ENCODE data around the gene OSBPL10. TPM values are rescaled to one million over a fixed set of nuclear protein-coding genes. Genes with fewer than 3 reads are reported as not detected.

Gene OSBPL10
- total RNA-seq, 1 experiment from 2014 or later, result 48.0 TPM

DNA sequence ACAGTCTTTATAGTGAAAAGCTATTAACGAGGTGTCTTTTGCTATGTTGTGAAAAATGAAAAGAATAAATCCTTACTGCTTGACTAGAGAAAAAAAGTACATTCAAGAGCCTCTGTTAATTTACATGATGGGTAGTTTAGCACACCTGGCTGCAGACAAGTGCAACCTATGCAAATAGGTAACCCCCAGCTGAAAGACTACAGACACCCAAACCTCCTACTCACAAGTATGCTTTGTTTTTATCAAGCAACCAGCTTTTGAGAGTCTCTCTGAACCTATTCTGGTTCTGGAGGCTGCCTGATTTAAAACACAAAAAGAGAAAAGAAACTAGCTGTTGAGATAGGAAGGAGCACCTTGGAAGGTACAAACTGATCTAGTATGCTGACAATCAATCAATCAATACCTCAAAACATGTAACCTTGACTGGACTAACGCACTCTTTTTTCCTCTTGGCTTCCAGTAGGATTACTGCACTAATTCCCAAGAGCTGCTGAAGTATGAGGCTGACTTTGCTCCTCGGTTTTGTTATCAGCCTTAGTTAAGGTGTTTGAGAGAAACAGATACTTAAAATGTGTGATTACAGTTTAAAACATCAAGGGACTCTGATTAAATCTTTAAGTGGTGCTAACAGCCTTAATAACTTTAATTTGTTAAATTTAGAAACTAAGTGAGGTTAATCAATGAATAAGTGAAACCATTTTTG is 63.6 kb downstream of the OSBPL10 start:
- DNase-seq, result no peak
- H3K9me2 ChIP-seq (replicated peaks; ENCODE audit: low read length), result no peaks in the 10 kb centered on the region
- 0 out of 2 replicates have a peak, but pooled peaks cover 6% of the 10 kb centered on the region for H4K20me1 ChIP-seq (ENCODE audit: low read length)
- no peak overlapping the region for H2AFZ ChIP-seq (ENCODE audit: low read length)
- H3K27ac ChIP-seq (ENCODE audit: low read length), result no peak overlapping the region
- no peaks in the 10 kb centered on the region for H3K9me3 ChIP-seq (ENCODE audit: low read length)
- BruUV-seq (replicated peaks), result no TSS peak
- H3K4me2 ChIP-seq (ENCODE audit: low read length), result no peak overlapping the region
- TF ChIP-seq, protein P1, sequence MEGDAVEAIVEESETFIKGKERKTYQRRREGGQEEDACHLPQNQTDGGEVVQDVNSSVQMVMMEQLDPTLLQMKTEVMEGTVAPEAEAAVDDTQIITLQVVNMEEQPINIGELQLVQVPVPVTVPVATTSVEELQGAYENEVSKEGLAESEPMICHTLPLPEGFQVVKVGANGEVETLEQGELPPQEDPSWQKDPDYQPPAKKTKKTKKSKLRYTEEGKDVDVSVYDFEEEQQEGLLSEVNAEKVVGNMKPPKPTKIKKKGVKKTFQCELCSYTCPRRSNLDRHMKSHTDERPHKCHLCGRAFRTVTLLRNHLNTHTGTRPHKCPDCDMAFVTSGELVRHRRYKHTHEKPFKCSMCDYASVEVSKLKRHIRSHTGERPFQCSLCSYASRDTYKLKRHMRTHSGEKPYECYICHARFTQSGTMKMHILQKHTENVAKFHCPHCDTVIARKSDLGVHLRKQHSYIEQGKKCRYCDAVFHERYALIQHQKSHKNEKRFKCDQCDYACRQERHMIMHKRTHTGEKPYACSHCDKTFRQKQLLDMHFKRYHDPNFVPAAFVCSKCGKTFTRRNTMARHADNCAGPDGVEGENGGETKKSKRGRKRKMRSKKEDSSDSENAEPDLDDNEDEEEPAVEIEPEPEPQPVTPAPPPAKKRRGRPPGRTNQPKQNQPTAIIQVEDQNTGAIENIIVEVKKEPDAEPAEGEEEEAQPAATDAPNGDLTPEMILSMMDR (conservative IDR thresholded peaks at IDR 0.05; ENCODE audit: low read depth, low read length), result no peak
- TF ChIP-seq EZH2 (IDR thresholded peaks at IDR 0.05; ENCODE audit: low read length, unreplicated experiment) (no peak), EZH2phosphoT487 (IDR thresholded peaks at IDR 0.05; ENCODE audit: borderline replicate concordance, low read length) (no peak)
- intact Hi-C loops (cut with micrococcal nuclease), result loop anchor here (2.0 kb wide), 1 partner anchor 63 kb away; the partner anchor contains the start of genes OSBPL10 and ZNF860
- H3K27me3 ChIP-seq (ENCODE audit: low read length), result no peaks in the 10 kb centered on the region
- ChIA-PET CTCF (no interaction called here), POLR2A (ENCODE audit: unreplicated experiment) (interaction anchor here (0.7 kb wide), 1 partner anchor 51 kb away, joined by 6 read pairs; no protein-coding TSS in a partner anchor)
- H3K4me3 ChIP-seq (ENCODE audit: low read length), result no peak overlapping the region
- peaks cover 28% of the 10 kb centered on the region for H3K4me1 ChIP-seq (ENCODE audit: insufficient read depth, low read length)
- H3F3A ChIP-seq (ENCODE audit: low read length, unreplicated experiment), result no peaks in the 10 kb centered on the region
- H3K79me2 ChIP-seq (ENCODE audit: low read length), result peaks cover 45% of the 10 kb centered on the region
- no peak for ATAC-seq
- peaks cover 5% of the 10 kb centered on the region; the same call in 1 of the 2 replicates for H3K36me3 ChIP-seq (ENCODE audit: low read depth, low read length)
- H3K9ac ChIP-seq (ENCODE audit: low read length), result no peak overlapping the region

DNA sequence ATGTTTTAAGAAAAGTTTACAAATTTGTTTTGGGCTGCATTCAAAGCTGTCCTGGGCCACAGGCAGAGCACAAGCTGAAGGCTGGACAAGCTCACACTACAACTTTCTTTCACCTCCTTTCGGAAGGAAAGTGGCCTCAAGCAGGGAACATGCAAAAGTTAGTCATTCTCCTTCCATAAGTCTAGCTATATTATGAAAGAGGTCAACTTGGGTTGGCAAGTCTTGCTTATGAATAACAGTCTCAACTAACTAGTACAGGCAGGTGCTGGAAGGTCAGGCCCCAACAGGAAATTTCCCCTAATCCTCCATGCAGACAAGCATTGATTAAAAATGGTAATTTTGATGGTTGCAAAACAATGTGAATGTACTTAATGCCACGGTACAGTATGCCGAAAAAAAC is 69.4 kb downstream of the OSBPL10 start:
- POLR2A ChIA-PET (ENCODE audit: unreplicated experiment), result no interaction called here

More for the DNA sequence above, 69.4 kb downstream of the OSBPL10 start:
- Histone ChIP-seq H3K27me3 (ENCODE audit: low read length) (no peaks in the 10 kb centered on the region), H3K36me3 (ENCODE audit: low read depth, low read length) (no peaks in the 10 kb centered on the region), H3K9me2 (replicated peaks; ENCODE audit: low read length) (no peaks in the 10 kb centered on the region), H3F3A (ENCODE audit: low read length, unreplicated experiment) (no peaks in the 10 kb centered on the region), H3K9me3 (ENCODE audit: low read length) (no peaks in the 10 kb centered on the region), H3K4me3 (ENCODE audit: low read length) (no peak overlapping the region), H4K20me1 (ENCODE audit: low read length) (0 out of 2 replicates have a peak, but pooled peaks cover 4% of the 10 kb centered on the region), H3K9ac (ENCODE audit: low read length) (no peak overlapping the region), H3K4me1 (ENCODE audit: insufficient read depth, low read length) (peaks cover 9% of the 10 kb centered on the region), H2AFZ (ENCODE audit: low read length) (no peak overlapping the region), H3K4me2 (ENCODE audit: low read length) (no peak overlapping the region), H3K79me2 (ENCODE audit: low read length) (peaks cover 32% of the 10 kb centered on the region), H3K27ac (ENCODE audit: low read length) (no peak overlapping the region)
- TF ChIP-seq EZH2phosphoT487 (IDR thresholded peaks at IDR 0.05; ENCODE audit: borderline replicate concordance, low read length) (no peak), EZH2 (IDR thresholded peaks at IDR 0.05; ENCODE audit: low read length, unreplicated experiment) (no peak)
- TF ChIP-seq, protein P1 (conservative IDR thresholded peaks at IDR 0.05; ENCODE audit: low read depth, low read length), result no peak
- intact Hi-C loops (cut with micrococcal nuclease), result no loop called here
- BruUV-seq (replicated peaks), result no TSS peak
- CTCF ChIA-PET, result no interaction called here
- ATAC-seq (no peak), DNase-seq (no peak)

Measured in PC-3 (cell line).